Ectodermal cell (in vitro differentiated cells): ENCODE measurements around the gene BEND6.

Source experiments
- H3K27ac ChIP-seq: 2 replicates; pipeline ENCODE4 v1.7.0; 2013; ENCODE audit warnings: mild to moderate bottlenecking, low read depth, low read length; ENCODE audit not compliant: insufficient read depth, poor library complexity, severe bottlenecking
- H3K27me3 ChIP-seq: 2 replicates; pipeline ENCODE4 v1.7.0; 2013; ENCODE audit warnings: mild to moderate bottlenecking, low read length; ENCODE audit not compliant: insufficient read depth, control insufficient read depth, poor library complexity, severe bottlenecking
- H3K36me3 ChIP-seq: one replicate; pipeline ENCODE4 v1.7.0; 2013; ENCODE audit warnings: low read length; ENCODE audit not compliant: control insufficient read depth, insufficient read depth
- H3K4me1 ChIP-seq: one replicate; pipeline ENCODE4 v1.7.0; 2013; ENCODE audit warnings: low read length; ENCODE audit not compliant: control insufficient read depth, insufficient read depth
- H3K4me3 ChIP-seq: 2 replicates; pipeline ENCODE4 v1.7.0; 2013; ENCODE audit warnings: low read depth, low read length, control low read depth; ENCODE audit not compliant: insufficient read depth
- H3K9me3 ChIP-seq: 2 replicates; pipeline ENCODE4 v1.7.0; 2013; ENCODE audit warnings: mild to moderate bottlenecking, low read length, moderate library complexity; ENCODE audit not compliant: control insufficient read depth
- WGBS, 2 experiments: methylation state at CpG; one replicate each; pipeline ENCODE4 v1.1.7; 2013; ENCODE audit warnings: missing lambda C conversion rate in 2 of 2; 5-methylcytosine and 5-hydroxymethylcytosine counted together

The BEND6 gene

GRCh38 chr6:56955171-56956155, 556 bp downstream of the BEND6 start:
- 0% methylated on average over 57 of the region's 57 CpGs for WGBS, 2 experiments
- Histone ChIP-seq H3K27ac (no peak overlapping the region), H3K27me3 (peaks cover 50% of the 10 kb centered on the region), H3K36me3 (no peaks in the 10 kb centered on the region), H3K4me3 (peak overlapping the region; percentile 57), H3K9me3 (no peaks in the 10 kb centered on the region), H3K4me1 (no peaks in the 10 kb centered on the region)

DNA sequence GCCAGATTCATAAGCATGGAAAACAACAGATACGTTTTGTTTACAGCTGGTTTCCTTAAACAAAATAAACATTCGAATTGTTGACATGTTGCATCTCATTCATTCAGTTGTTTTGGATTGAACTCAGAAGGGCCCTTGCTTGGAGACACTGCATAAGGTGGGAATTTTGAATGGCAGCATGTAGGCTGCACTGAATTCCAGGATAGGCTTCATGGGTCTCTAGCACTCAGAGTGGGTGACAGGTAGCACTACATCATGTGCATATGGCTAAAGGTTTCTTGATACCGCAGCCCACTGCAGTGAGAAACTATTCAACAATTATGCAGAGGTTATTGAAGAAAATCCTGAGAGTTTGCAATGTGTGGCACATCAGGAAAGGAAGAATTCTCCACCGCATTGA, 1.6 kb downstream of the BEND6 start:
- no peaks in the 10 kb centered on the region for H3K4me1 ChIP-seq
- no peaks in the 10 kb centered on the region for H3K9me3 ChIP-seq
- no peak overlapping the region for H3K4me3 ChIP-seq
- H3K27me3 ChIP-seq = peaks cover 50% of the 10 kb centered on the region
- no peak overlapping the region for H3K27ac ChIP-seq
- 87 to 88% methylated on average over 4 of the region's 4 CpGs for WGBS, 2 experiments
- no peaks in the 10 kb centered on the region for H3K36me3 ChIP-seq

- H3K4me1 ChIP-seq = no peaks in the 10 kb centered on the region
- H3K27ac ChIP-seq = no peak overlapping the region
- no peaks in the 10 kb centered on the region for H3K36me3 ChIP-seq
- 90 to 100% methylated on average over 2 of the region's 2 CpGs for WGBS, 2 experiments
- H3K9me3 ChIP-seq = no peaks in the 10 kb centered on the region
- H3K4me3 ChIP-seq = no peak overlapping the region
- H3K27me3 ChIP-seq = peaks cover 40% of the 10 kb centered on the region
Observed at GRCh38 chr6:56957856-56958255, 2.9 kb downstream of the BEND6 start.

DNA sequence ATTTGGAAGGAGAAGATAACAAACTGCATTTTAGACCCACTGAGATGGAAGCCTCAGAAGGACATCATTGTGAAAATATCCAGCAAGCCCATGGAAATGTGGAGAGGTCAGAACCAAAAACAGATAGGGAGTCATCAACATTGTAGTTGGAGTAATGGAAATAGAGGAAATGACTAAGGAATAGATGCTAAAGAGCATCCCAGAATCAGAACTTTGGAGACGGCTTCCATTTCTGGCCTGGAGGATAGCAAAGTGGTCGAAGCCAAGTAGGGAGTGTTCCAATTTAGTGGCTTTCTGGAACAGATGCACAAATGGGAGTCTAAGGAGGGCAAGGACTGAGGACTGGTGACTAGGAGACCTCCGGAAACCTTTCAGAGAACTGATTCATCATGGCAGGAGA, 3.6 kb downstream of the BEND6 start:
- no peaks in the 10 kb centered on the region for H3K4me1 ChIP-seq
- H3K9me3 ChIP-seq = no peaks in the 10 kb centered on the region
- WGBS, 2 experiments = 96% methylated on average over 3 of the region's 3 CpGs
- H3K4me3 ChIP-seq = no peak overlapping the region
- H3K36me3 ChIP-seq = no peaks in the 10 kb centered on the region
- H3K27ac ChIP-seq = no peak overlapping the region
- peaks cover 33% of the 10 kb centered on the region for H3K27me3 ChIP-seq

- Histone ChIP-seq H3K9me3 (no peaks in the 10 kb centered on the region), H3K4me3 (no peak overlapping the region), H3K36me3 (no peaks in the 10 kb centered on the region), H3K27ac (no peak overlapping the region), H3K27me3 (peaks cover 27% of the 10 kb centered on the region), H3K4me1 (no peaks in the 10 kb centered on the region)
Observed at GRCh38 chr6:56959094-56959493, 4.2 kb downstream of the BEND6 start.

DNA sequence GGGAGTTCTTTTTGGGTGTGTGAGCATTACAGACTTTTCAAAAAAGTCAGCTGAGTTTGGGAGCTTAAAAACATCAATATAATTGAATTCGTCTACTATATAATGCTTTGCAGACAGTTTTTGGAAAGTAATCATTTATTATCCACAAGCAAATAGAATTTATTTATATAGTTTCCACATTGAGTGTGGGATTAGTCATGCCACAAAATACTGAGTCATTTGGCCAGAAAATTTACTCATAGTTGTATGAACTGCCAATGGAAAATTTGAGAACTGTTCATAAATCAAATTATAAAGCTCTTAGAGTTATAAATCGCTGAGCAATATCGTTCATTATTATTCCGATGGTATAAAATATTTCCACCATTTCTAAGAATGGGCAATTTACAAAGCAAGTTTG, 5.0 kb downstream of the BEND6 start:
- Histone ChIP-seq H3K9me3 (no peaks in the 10 kb centered on the region), H3K27ac (no peak overlapping the region), H3K27me3 (peaks cover 21% of the 10 kb centered on the region), H3K4me3 (no peak overlapping the region), H3K4me1 (no peaks in the 10 kb centered on the region), H3K36me3 (no peaks in the 10 kb centered on the region)
- 97% methylated on average over 3 of the region's 4 CpGs; no CpG with 5 or more reads in 1 of the 2 experiments for WGBS, 2 experiments

DNA sequence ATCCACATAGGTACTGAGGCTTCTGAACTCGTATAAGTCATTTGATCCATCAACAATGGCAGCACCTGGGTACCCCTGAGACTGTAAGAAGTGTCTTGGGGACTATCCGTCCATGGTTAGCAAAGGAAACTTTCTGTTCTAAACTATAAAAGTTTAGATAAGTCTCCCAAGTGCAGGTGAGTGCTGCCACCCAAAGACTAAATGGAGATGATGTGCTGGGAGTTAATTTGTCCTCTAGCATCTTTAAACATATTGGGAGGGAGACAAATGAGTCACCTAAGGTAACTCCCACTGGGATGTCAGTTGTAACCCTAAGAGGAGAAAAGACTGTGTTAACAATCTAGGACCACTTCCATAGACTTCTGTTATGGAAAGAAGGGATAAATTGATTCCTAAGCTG, 6.2 kb downstream of the BEND6 start:
- no peaks in the 10 kb centered on the region for H3K9me3 ChIP-seq
- no peak overlapping the region for H3K27ac ChIP-seq
- peaks cover 11% of the 10 kb centered on the region for H3K27me3 ChIP-seq
- no peaks in the 10 kb centered on the region for H3K4me1 ChIP-seq
- H3K36me3 ChIP-seq = no peaks in the 10 kb centered on the region
- H3K4me3 ChIP-seq = no peak overlapping the region
- 81 to 85% methylated on average over 2 of the region's 2 CpGs for WGBS, 2 experiments

- H3K36me3 ChIP-seq = no peaks in the 10 kb centered on the region
- H3K4me1 ChIP-seq = no peaks in the 10 kb centered on the region
- no peaks in the 10 kb centered on the region for H3K9me3 ChIP-seq
- H3K27ac ChIP-seq = no peak overlapping the region
- no peaks in the 10 kb centered on the region for H3K27me3 ChIP-seq
- H3K4me3 ChIP-seq = no peak overlapping the region
- 93 to 96% methylated on average over 2 of the region's 2 CpGs for WGBS, 2 experiments
Observed at GRCh38 chr6:56962441-56962840, 7.5 kb downstream of the BEND6 start.

- Histone ChIP-seq H3K4me3 (no peak overlapping the region), H3K9me3 (no peaks in the 10 kb centered on the region), H3K27me3 (no peaks in the 10 kb centered on the region), H3K27ac (no peak overlapping the region), H3K4me1 (no peaks in the 10 kb centered on the region), H3K36me3 (no peaks in the 10 kb centered on the region)
- 72 to 80% methylated on average over 3 of the region's 3 CpGs for WGBS, 2 experiments
Observed at GRCh38 chr6:56963043-56963442, 8.1 kb downstream of the BEND6 start.

- Histone ChIP-seq H3K27me3 (no peaks in the 10 kb centered on the region), H3K4me3 (no peak overlapping the region), H3K36me3 (no peaks in the 10 kb centered on the region), H3K9me3 (no peaks in the 10 kb centered on the region), H3K27ac (no peak overlapping the region), H3K4me1 (no peaks in the 10 kb centered on the region)
- no CpG with 5 or more reads among the region's 1 CpG for WGBS, 2 experiments
Observed at GRCh38 chr6:56963793-56964192, 8.9 kb downstream of the BEND6 start.
